ENCODE results near the gene AHCYL1.
A peak's percentile ranks its signal among the peaks of the same experiment; 100 is the strongest.

The AHCYL1 gene

GRCh38 chr1:109978761-109979488, 5.6 kb upstream of the AHCYL1 start:
- DNase-seq (ENCODE audit: low spot score), result no peak
- TF ChIP-seq CTCF (IDR thresholded peaks at IDR 0.05; ENCODE audit: extremely low read depth, insufficient read depth, missing control alignments), result no peak
- in situ Hi-C loops (cut with MboI; ENCODE audit: low pct_unique_long_range_greater_than_20kb, low sequenced_read_pairs, unreplicated experiment), result loop anchor here (25.0 kb wide), 1 partner anchor 442 kb away; the partner anchor contains the start of genes GNAI3 and GPR61

- DNase-seq (ENCODE audit: low spot score), result no peak
- in situ Hi-C loops (cut with MboI; ENCODE audit: low pct_unique_long_range_greater_than_20kb, low sequenced_read_pairs, unreplicated experiment), result loop anchor here (10.0 to 25.0 kb wide), 2 partner anchors 335 to 442 kb away; partner anchors contain the start of genes GNAI3 and GPR61
- TF ChIP-seq CTCF (IDR thresholded peaks at IDR 0.05; ENCODE audit: extremely low read depth, insufficient read depth, missing control alignments), result no peak
These were observed 5.0 kb upstream of the AHCYL1 start for GRCh38 chr1:109979489-109980091.

GRCh38 chr1:109980324-109981003, 4.1 kb upstream of the AHCYL1 start:
- in situ Hi-C loops (cut with MboI; ENCODE audit: low pct_unique_long_range_greater_than_20kb, low sequenced_read_pairs, unreplicated experiment), result loop anchor here (10.0 to 25.0 kb wide), 2 partner anchors 336 to 443 kb away; partner anchors contain the start of genes GNAI3 and GPR61
- no peak for DNase-seq (ENCODE audit: low spot score)
- peak; percentile 54 for TF ChIP-seq CTCF (IDR thresholded peaks at IDR 0.05; ENCODE audit: extremely low read depth, insufficient read depth, missing control alignments)

- no peak for TF ChIP-seq CTCF (IDR thresholded peaks at IDR 0.05; ENCODE audit: extremely low read depth, insufficient read depth, missing control alignments)
- no peak for DNase-seq (ENCODE audit: low spot score)
- in situ Hi-C loops (cut with MboI; ENCODE audit: low pct_unique_long_range_greater_than_20kb, low sequenced_read_pairs, unreplicated experiment), result loop anchor here (10.0 to 25.0 kb wide), 2 partner anchors 336 to 444 kb away; partner anchors contain the start of genes GNAI3 and GPR61
These were observed 3.6 kb upstream of the AHCYL1 start for GRCh38 chr1:109981004-109981335.

- no peak for TF ChIP-seq CTCF (IDR thresholded peaks at IDR 0.05; ENCODE audit: extremely low read depth, insufficient read depth, missing control alignments)
- DNase-seq (ENCODE audit: low spot score), result no peak
- in situ Hi-C loops (cut with MboI; ENCODE audit: low pct_unique_long_range_greater_than_20kb, low sequenced_read_pairs, unreplicated experiment), result loop anchor here (10.0 to 25.0 kb wide), 2 partner anchors 339 to 446 kb away; partner anchors contain the start of genes GNAI3 and GPR61
These were observed 980 bp upstream of the AHCYL1 start for GRCh38 chr1:109983380-109984189.

- in situ Hi-C loops (cut with MboI; ENCODE audit: low pct_unique_long_range_greater_than_20kb, low sequenced_read_pairs, unreplicated experiment), result loop anchor here (10.0 to 25.0 kb wide), 2 partner anchors 339 to 447 kb away; partner anchors contain the start of genes GNAI3 and GPR61
- no peak for TF ChIP-seq CTCF (IDR thresholded peaks at IDR 0.05; ENCODE audit: extremely low read depth, insufficient read depth, missing control alignments)
- peak; percentile 33 for DNase-seq (ENCODE audit: low spot score)
These were observed 442 bp upstream of the AHCYL1 start for GRCh38 chr1:109984190-109984455.

Measured in GM13977 (cell line).